ENCODE results near the gene NEU3. TPM values are rescaled to one million over a fixed set of nuclear protein-coding genes. Genes with fewer than 3 reads are reported as not detected.

NEU3 gene
- total RNA-seq, 1 experiment from 2014 or later, result 12.1 TPM

DNA sequence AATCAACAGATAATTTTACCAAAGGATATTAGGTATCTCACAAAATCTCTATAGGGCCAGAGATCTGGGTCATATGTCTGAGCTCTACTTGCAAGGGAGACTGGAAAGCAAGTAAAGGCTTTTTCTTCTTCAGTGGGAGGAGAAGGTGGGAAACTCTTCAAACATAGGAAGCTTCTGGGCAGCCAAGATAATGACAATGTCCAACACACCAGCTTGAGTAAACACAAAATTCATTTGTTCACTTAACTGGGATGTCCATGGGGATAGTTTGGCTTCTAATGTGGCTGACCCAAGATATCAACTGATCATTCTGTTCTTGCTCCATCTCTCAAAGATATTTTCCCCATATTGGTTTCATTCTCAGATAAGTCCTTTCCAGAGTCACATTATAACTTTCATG is 70.6 kb downstream of the NEU3 start:
- DNase-seq (ENCODE audit: low spot score), result no peak

DNA sequence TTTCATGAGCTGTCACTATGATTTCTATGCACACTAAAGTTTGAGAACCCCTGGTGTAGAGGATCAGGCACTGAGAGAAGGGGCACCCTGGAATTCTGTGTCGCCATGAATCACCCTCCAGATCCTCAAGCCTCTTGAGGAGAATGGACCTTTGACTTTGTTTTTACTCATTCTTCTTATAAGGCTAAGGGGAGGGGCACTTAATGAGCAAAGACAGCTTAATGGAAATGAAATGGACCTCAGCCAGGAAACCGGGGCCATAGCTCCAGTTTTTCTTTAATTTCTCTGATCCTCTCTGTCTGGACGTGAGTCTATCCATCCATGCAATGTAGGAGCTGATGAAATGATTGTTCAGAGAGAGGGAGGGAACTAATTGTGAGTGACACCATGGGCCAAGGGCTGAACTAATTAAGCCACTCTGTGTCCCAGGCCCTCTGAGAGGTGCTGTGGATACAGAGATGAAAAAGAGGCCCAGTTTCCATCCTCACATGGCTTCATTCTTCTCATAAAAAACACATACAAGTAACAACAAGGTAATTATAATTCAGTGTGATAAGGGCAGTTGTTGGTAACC is 75.1 kb downstream of the NEU3 start:
- no peak for DNase-seq (ENCODE audit: low spot score)

DNA sequence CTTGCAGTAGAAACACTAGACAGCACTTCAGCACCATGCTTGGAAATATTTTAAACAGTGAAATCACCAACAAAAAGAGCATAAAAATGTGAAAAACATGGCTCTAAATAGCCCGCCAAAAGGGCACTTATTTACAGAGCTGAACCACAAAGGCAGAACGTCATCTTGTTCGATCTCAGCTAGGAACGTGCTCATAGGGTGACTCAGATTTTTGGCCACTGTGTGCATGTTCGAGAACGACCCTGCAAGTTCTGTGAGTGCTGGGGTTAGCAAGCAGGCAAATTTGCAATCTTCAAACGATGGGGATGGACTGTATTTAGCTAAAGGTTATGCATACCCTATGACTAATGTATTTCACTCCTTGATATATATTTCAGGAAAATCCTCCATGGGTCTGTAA is 77.3 kb downstream of the NEU3 start:
- DNase-seq (ENCODE audit: low spot score), result no peak

Other genes with a start within 250 kb of the NEU3 start
- 23.2 and 28.6 TPM in 2 replicates for gene RNF169, start 240.1 kb upstream of the NEU3 start, total RNA-seq (2014; rRNA removed; shearing (Covaris generic))
- gene XRRA1, start 39.8 kb upstream of the NEU3 start, total RNA-seq (2014; rRNA removed; shearing (Covaris generic)), result 13.2 and 27.3 TPM in 2 replicates
- gene SPCS2, start 39.7 kb upstream of the NEU3 start, total RNA-seq (2014; rRNA removed; shearing (Covaris generic)), result 35.6 and 61.5 TPM in 2 replicates
- 0.02 TPM in 1 of 2 replicates, not detected in the other for gene OR2AT4, start 107.9 kb downstream of the NEU3 start, total RNA-seq (2014; rRNA removed; shearing (Covaris generic))
- 1.2 and 2.0 TPM in 2 replicates for gene SLCO2B1, start 162.2 kb downstream of the NEU3 start, total RNA-seq (2014; rRNA removed; shearing (Covaris generic))

Data from A172 (cell line).